ENCODE measurements around the gene TRANK1. TPM values are rescaled to one million over a fixed set of nuclear protein-coding genes. Genes with fewer than 3 reads are reported as not detected.

Gene TRANK1
- total RNA-seq, 1 donor from 2014 or later: 3.4 TPM

DNA sequence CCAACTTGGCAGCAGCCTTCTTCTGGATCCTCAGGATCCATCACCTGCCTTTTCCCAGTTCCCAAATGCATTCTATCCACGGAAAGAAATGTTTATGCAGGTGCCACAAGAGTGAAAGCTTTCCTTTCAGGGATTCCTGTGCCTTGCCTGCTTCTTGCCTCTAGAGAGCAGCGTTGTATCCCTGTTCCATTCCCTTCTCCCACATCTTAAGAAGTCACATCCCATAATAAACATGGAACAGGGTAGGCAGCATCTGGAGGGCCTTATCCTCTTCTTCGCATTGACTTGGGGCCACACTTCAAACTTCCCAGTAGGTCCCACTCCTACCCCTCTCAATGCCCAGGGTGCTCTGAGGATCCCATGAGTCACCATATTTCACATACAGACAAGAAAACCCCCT is 107.8 kb downstream of the TRANK1 start:
- Mint-ChIP-seq H3K27me3 (ENCODE audit: insufficient read depth) (no peaks in the 10 kb centered on the region), H3K4me3 (no peak overlapping the region), H3K9me3 (peaks cover 8% of the 10 kb centered on the region), H3K36me3 (ENCODE audit: low read depth) (peaks cover 41% of the 10 kb centered on the region), H3K27ac (no peak overlapping the region), H3K4me1 (ENCODE audit: low read depth) (peaks cover under 1% of the 10 kb centered on the region)
- DNase-seq (ENCODE audit: low spot score): no peak
- intact Hi-C loops (cut with micrococcal nuclease): no loop called here

DNA sequence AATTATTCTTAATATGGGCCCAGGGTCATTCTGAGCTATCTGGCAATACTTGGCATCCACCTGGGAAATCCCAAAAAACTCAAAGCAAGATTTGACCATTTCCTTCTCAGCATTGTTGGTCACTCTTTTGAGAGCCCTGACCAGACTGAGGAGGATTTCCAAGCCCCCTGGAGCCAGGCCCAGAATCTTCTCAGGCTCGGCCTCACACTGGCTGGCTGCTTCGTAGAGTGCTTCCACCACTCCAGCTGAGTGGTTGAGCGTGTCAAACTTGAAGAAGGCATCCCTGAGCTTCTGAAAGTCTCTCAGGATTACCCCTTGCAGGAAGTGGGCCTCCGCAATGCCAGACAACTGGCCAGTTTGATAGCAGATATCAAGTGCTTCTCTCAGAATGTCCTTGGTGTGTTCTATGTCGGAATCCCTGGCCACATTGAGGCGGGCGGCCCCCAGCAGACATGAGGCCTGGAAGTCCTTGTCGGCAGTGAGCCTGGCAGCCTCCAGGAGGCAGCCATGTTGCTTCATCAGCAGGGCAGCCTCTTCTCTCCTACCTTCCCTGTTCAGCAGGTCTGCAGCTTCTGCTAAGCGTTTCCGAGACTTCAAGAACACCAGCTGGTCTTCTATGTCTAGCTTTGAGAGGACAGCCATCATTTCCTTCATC is 111.6 kb downstream of the TRANK1 start:
- DNase-seq (ENCODE audit: low spot score): no peak
- Mint-ChIP-seq H3K36me3 (ENCODE audit: low read depth) (peaks cover 20% of the 10 kb centered on the region), H3K27ac (no peak overlapping the region), H3K27me3 (ENCODE audit: insufficient read depth) (no peaks in the 10 kb centered on the region), H3K4me1 (ENCODE audit: low read depth) (no peaks in the 10 kb centered on the region), H3K9me3 (no peaks in the 10 kb centered on the region), H3K4me3 (no peak overlapping the region)
- intact Hi-C loops (cut with micrococcal nuclease): no loop called here

DNA sequence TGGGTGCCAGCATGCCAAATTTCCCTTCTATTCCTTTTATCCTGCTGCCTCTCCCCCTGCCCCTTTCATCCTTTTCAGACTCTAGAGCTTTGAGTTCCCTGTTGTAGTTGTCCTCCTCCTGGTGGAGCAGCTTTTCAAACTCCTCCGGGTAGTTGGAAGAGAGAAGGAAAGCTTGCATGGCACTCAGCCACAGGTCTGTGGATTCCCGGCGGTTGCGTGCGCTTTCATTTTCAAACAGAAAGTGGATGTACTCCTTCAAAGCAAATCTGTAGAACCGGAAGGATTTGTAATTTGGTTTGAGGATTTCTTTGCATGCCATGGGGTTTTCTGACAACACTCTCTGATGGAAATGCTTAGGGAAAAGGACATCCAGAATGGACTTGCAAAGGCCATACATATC is 112.4 kb downstream of the TRANK1 start:
- peaks cover 25% of the 10 kb centered on the region for H3K36me3 Mint-ChIP-seq (ENCODE audit: low read depth)
- no peaks in the 10 kb centered on the region for H3K4me1 Mint-ChIP-seq (ENCODE audit: low read depth)
- H3K4me3 Mint-ChIP-seq: no peak overlapping the region
- no peaks in the 10 kb centered on the region for H3K9me3 Mint-ChIP-seq
- H3K27ac Mint-ChIP-seq: no peak overlapping the region
- DNase-seq (ENCODE audit: low spot score): no peak
- H3K27me3 Mint-ChIP-seq (ENCODE audit: insufficient read depth): no peaks in the 10 kb centered on the region
- intact Hi-C loops (cut with micrococcal nuclease): no loop called here

DNA sequence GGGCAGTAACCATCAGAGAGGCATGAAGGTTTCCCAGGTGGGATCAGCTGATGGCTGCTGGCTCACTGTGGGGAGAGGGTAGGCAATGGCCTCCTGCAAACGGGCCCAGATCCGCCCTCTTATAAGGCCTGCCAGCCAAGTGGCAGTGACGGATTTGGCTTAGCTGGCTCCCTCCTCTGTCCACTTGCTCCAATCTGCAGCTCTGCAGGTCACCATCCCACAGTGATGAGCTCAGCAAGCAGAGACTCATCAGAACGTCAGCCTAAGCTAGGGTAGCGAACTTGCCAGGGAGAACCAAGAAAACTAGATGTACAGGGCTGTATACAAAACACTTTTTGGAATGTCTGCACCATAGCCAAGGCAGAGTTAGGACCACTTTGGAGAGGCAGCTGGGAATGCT is 117.7 kb downstream of the TRANK1 start:
- intact Hi-C loops (cut with micrococcal nuclease): no loop called here
- H3K9me3 Mint-ChIP-seq: no peaks in the 10 kb centered on the region
- no peaks in the 10 kb centered on the region for H3K27me3 Mint-ChIP-seq (ENCODE audit: insufficient read depth)
- H3K4me3 Mint-ChIP-seq: no peak overlapping the region
- H3K4me1 Mint-ChIP-seq (ENCODE audit: low read depth): no peaks in the 10 kb centered on the region
- H3K27ac Mint-ChIP-seq: no peak overlapping the region
- no peak for DNase-seq (ENCODE audit: low spot score)
- peaks cover 16% of the 10 kb centered on the region for H3K36me3 Mint-ChIP-seq (ENCODE audit: low read depth)

DNA sequence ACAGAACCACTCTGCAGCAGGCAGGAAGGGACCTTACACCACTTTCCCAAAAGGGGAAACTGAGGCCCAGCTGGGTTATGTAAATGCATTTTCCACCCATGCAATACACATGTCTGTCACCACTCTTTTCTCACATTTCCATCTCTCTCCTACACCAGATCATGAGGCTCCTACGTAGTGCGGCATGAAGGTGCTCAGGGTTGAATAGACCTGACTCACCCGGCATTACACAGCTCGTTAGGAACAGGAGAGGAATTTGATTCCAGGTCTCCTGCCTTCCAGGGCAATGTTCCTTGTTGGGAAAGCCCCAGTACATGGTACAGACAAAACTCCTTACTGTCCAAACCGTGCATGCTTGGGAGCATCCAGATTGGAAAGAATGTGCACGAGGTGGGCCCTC is 118.6 kb downstream of the TRANK1 start:
- H3K4me3 Mint-ChIP-seq: no peak overlapping the region
- intact Hi-C loops (cut with micrococcal nuclease): no loop called here
- no peaks in the 10 kb centered on the region for H3K9me3 Mint-ChIP-seq
- H3K36me3 Mint-ChIP-seq (ENCODE audit: low read depth): peaks cover 12% of the 10 kb centered on the region
- H3K27me3 Mint-ChIP-seq (ENCODE audit: insufficient read depth): no peaks in the 10 kb centered on the region
- no peaks in the 10 kb centered on the region for H3K4me1 Mint-ChIP-seq (ENCODE audit: low read depth)
- no peak overlapping the region for H3K27ac Mint-ChIP-seq
- DNase-seq (ENCODE audit: low spot score): no peak

DNA sequence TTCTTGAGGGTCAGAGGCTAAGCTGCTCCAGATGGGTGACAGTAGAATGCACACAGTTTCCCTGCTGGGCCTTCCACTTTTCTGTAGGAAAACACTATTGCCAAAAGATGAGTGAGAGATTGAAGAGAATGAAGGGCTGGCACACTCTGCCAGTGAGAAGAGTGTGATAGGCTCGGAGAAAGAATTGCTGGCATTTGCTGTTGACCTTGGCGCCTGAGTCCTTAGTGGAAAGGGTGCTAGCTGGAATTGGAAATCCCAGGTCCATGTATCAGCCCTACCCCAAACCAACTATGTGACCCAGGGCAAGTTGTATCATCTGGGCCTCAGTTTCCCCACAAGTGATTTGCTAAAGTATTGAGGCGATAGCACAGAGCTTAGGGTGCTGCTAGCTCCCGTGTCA is 120.4 kb downstream of the TRANK1 start:
- DNase-seq (ENCODE audit: low spot score): no peak
- Mint-ChIP-seq H3K4me3 (no peak overlapping the region), H3K36me3 (ENCODE audit: low read depth) (peaks cover 11% of the 10 kb centered on the region), H3K27ac (no peak overlapping the region), H3K4me1 (ENCODE audit: low read depth) (no peaks in the 10 kb centered on the region), H3K27me3 (ENCODE audit: insufficient read depth) (no peaks in the 10 kb centered on the region), H3K9me3 (no peaks in the 10 kb centered on the region)
- intact Hi-C loops (cut with micrococcal nuclease): no loop called here

DNA sequence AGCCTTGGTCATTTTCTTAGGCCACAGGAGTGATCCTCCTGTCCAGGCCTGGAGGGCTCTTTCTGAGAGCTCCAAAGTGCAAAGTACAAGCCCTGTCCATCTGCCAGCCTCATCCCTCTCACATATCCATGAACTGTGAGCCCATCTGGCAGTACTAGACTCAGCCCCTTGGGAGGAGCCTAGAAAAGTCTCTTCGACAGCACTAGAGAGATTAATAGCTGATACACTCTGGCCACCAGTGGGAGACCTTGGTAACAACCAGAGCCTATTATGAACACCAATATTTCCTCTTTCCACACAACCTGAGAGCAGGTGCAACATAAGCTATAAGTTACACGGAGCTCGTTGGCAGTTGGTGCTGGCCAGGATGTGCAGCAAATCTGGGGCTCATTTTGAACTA is 121.0 kb downstream of the TRANK1 start:
- Mint-ChIP-seq H3K27ac (no peak overlapping the region), H3K36me3 (ENCODE audit: low read depth) (peaks cover 11% of the 10 kb centered on the region), H3K4me1 (ENCODE audit: low read depth) (no peaks in the 10 kb centered on the region), H3K4me3 (no peak overlapping the region), H3K9me3 (no peaks in the 10 kb centered on the region), H3K27me3 (ENCODE audit: insufficient read depth) (peaks cover 4% of the 10 kb centered on the region)
- no peak for DNase-seq (ENCODE audit: low spot score)
- intact Hi-C loops (cut with micrococcal nuclease): no loop called here

DNA sequence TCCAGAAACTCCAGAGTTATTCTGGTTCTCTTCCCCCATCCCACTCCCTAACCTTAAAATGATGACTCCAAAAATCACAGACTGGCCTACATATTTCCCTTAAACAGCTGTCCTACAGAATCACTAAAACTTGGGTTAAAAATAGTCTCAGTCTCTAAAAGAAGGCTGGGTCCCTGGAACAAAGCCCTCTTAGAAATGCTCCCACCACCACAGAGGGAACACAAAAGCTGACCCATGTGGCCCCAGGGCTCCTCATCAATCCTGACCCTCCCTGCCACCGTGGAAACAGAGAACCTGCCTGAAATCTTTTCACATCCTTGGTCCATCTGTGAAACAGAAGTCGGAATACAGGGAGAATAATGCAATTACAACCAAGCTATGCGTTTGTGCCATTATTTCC is 124.8 kb downstream of the TRANK1 start:
- Mint-ChIP-seq H3K27ac (no peak overlapping the region), H3K4me1 (ENCODE audit: low read depth) (no peaks in the 10 kb centered on the region), H3K36me3 (ENCODE audit: low read depth) (no peaks in the 10 kb centered on the region), H3K4me3 (no peak overlapping the region), H3K9me3 (no peaks in the 10 kb centered on the region), H3K27me3 (ENCODE audit: insufficient read depth) (peaks cover 8% of the 10 kb centered on the region)
- no peak for DNase-seq (ENCODE audit: low spot score)
- intact Hi-C loops (cut with micrococcal nuclease): no loop called here

DNA sequence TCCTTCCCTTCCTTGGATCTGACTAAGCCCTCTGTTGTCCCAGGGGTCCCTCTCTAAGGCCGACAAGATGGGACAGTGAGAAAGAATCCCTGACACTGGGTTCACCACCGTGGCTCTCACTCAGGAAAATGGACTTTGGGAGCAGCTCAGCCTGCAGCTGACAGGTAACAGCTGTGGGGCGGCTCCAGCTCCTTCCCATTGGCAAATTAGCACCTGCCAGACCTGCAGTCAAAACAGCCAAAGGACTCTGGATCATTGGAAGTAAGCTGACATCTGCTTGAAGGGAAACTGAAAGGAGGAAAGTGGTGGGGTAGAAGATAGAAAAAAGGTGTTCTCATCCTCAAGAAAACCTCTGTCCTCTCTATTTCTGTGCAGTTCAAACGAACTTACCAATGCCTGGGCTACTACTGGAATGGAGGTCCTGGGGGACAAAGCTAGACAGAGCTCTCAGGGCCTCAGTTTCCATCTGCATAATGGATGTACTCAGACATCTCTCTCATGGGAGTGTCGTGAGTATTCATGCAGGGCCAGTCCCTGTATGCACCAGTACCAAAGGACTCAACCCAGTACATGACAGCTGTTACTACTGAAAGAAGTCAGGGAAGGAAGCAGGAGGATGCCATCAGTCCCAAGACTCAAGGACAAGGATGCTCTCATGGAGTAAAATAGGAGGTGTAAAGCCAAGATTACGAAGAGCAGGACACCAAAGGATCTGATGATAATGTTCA is 126.9 kb downstream of the TRANK1 start:
- Mint-ChIP-seq H3K9me3 (no peaks in the 10 kb centered on the region), H3K27ac (no peak overlapping the region)
- intact Hi-C loops (cut with micrococcal nuclease): no loop called here

DNA sequence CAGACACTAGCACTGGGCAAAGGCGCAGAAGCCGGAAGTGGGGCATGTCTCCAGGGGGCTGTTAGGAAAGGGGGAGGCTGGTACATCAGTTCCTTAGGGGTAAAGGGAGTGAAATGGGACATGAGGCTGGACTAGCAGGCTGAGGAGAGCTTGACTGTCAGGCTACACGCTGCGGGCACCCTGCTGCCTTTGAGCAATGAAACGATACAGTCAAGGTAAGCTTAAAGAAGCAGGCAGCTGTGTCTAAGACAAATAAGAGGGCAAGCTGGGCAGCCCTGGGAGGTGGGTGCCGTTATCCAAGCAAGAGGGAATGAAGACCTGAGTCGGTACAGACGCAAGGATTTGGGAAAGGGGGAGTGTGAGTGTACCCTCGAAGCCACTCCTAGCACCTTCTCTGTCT is 129.5 kb downstream of the TRANK1 start:
- no peak for DNase-seq (ENCODE audit: low spot score)
- H3K27ac Mint-ChIP-seq: no peak overlapping the region
- H3K4me3 Mint-ChIP-seq: no peak overlapping the region
- no peaks in the 10 kb centered on the region for H3K4me1 Mint-ChIP-seq (ENCODE audit: low read depth)
- H3K9me3 Mint-ChIP-seq: no peaks in the 10 kb centered on the region
- intact Hi-C loops (cut with micrococcal nuclease): no loop called here
- H3K27me3 Mint-ChIP-seq (ENCODE audit: insufficient read depth): peaks cover 10% of the 10 kb centered on the region
- H3K36me3 Mint-ChIP-seq (ENCODE audit: low read depth): no peaks in the 10 kb centered on the region

More for the DNA sequence above, 126.9 kb downstream of the TRANK1 start:
- H3K36me3 Mint-ChIP-seq (ENCODE audit: low read depth): no peaks in the 10 kb centered on the region
- no peak overlapping the region for H3K4me3 Mint-ChIP-seq
- H3K27me3 Mint-ChIP-seq (ENCODE audit: insufficient read depth): peaks cover 8% of the 10 kb centered on the region
- no peak for DNase-seq (ENCODE audit: low spot score)
- no peaks in the 10 kb centered on the region for H3K4me1 Mint-ChIP-seq (ENCODE audit: low read depth)

DNA sequence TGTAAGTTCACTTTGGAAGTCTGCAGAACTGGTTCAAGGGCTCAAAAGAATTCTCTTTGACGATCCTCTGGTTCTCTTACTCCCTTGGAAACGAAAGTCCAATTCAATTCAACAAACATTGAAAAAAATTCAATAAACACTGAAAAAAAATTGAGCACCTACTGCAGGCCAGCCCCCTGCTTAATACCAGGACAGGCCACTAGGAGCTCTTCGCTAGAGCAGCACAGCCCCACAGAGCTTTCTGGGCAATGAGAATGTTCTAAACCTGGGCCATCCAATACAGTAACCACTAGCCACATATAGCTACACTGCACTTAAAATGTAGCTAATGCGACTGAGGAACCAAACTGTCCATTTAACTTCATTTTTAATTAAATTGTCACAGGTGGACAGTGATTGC is 130.1 kb downstream of the TRANK1 start:
- H3K36me3 Mint-ChIP-seq (ENCODE audit: low read depth): no peaks in the 10 kb centered on the region
- H3K4me1 Mint-ChIP-seq (ENCODE audit: low read depth): no peaks in the 10 kb centered on the region
- intact Hi-C loops (cut with micrococcal nuclease): no loop called here
- no peaks in the 10 kb centered on the region for H3K9me3 Mint-ChIP-seq
- no peak overlapping the region for H3K27ac Mint-ChIP-seq
- H3K4me3 Mint-ChIP-seq: no peak overlapping the region
- peaks cover 15% of the 10 kb centered on the region for H3K27me3 Mint-ChIP-seq (ENCODE audit: insufficient read depth)
- DNase-seq (ENCODE audit: low spot score): no peak

DNA sequence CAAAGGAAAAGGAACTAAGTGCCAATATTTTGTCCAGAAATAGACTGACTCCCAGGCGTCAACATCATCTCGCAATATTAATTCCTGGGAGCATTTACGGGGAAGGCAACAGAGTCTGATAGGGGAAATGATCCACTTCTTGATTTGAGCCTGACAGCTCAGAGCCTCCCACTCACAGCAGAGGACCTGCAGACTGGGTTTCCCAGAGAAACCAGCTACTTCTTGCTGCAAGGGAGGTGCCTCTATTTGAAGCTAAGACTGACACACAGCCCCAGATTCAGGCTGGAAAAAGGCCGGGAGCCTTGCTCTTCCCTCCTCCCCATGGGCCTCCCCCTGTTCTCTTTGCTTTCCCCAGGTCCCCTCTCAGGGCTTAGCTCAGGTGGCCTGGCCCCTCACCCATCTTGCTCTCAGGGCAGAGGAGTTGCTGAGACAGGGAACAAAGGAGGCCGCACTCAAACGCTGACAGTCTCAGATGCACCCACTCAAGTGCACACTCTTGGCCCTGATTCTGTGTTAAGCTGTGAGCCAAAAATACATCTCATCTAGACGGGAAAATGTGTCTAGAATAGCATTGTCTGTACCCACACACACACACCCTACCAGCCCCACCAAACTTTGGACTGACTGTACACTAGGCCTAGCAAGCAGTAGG is 130.7 kb downstream of the TRANK1 start:
- intact Hi-C loops (cut with micrococcal nuclease): no loop called here
- no peak for DNase-seq (ENCODE audit: low spot score)
- peaks cover 13% of the 10 kb centered on the region for H3K27me3 Mint-ChIP-seq (ENCODE audit: insufficient read depth)
- no peak overlapping the region for H3K27ac Mint-ChIP-seq
- no peak overlapping the region for H3K4me3 Mint-ChIP-seq
- no peaks in the 10 kb centered on the region for H3K9me3 Mint-ChIP-seq
- no peaks in the 10 kb centered on the region for H3K4me1 Mint-ChIP-seq (ENCODE audit: low read depth)
- H3K36me3 Mint-ChIP-seq (ENCODE audit: low read depth): no peaks in the 10 kb centered on the region

DNA sequence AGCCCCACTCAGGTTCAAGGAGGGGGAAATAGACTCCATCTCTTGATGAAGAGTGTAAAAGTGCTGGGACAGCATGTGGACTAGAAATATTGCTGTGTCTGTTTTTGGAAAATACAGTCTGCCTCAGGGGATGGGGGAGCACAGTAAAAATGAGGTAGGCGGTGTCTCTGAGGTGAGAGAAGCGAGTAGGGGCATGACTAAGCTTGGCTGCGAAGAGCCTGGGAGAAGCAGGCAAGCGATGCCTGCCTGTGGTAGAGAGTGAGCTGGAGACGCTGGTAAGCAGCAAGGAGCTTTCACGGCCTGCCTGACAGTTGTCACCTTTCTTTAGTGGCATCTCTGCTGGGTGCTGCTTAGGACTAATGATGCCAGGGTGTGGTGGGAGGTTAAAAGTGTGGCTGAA is 131.5 kb downstream of the TRANK1 start:
- peaks cover 13% of the 10 kb centered on the region for H3K27me3 Mint-ChIP-seq (ENCODE audit: insufficient read depth)
- H3K4me1 Mint-ChIP-seq (ENCODE audit: low read depth): no peaks in the 10 kb centered on the region
- H3K27ac Mint-ChIP-seq: no peak overlapping the region
- DNase-seq (ENCODE audit: low spot score): no peak
- H3K4me3 Mint-ChIP-seq: no peak overlapping the region
- no peaks in the 10 kb centered on the region for H3K36me3 Mint-ChIP-seq (ENCODE audit: low read depth)
- no peaks in the 10 kb centered on the region for H3K9me3 Mint-ChIP-seq
- intact Hi-C loops (cut with micrococcal nuclease): no loop called here

Measured in activated T-helper 1 cell treated with anti-CD3 and anti-CD28 coated beads, Interleukin-12 subunit alpha, Interleukin-12 subunit beta, Interleukin-2, Interleukin-4 antibody, amounts not matched to agents 30 ng/mL and 10 ng/mL and 1 ng/mL, durations not matched to agents 14 hours and 24 hours and 36 hours (primary cell).